ENCODE results near the gene OR1I1.

- TF ChIP-seq CTCF (conservative IDR thresholded peaks at IDR 0.05), result no peak
- TF ChIP-seq EZH2 (IDR thresholded peaks at IDR 0.05; ENCODE audit: low read depth), result no peak
Measured at GRCh38 chr19:15126131-15126910, 44.3 kb downstream of the OR1I1 start.

All from PC-9 (cell line).